WTC11 (cell line): Measurements from ENCODE around the gene N4BP2L2. TPM values are rescaled to one million over a fixed set of nuclear protein-coding genes. Genes with fewer than 3 reads are reported as not detected.

Experiments
- ATAC-seq: fragments of 200-7000 bp; cut with Tn5 transposase; 2 replicates; pipeline ENCODE4 v1.10.0; 2021; ENCODE audit warnings: mild to moderate bottlenecking, moderate library complexity
- CTCF ChIA-PET: fragments of 300-600 bp; sonication (Branson Sonifier 250); formaldehyde crosslinking; loops from one replicate; lab custom pipeline; 2021; ENCODE audit warnings: antibody characterized with exemption; lab: Charles Lee
- POLR2A ChIA-PET: fragments of 350-600 bp; sonication (Branson Sonifier 250); formaldehyde crosslinking; loops from one replicate; lab custom pipeline; 2021; ENCODE audit warnings: antibody characterized with exemption; lab: Charles Lee
- DNase-seq: peaks from one replicate; pipeline ENCODE4 v3.0.0; 2021; ENCODE audit warnings: low spot score
- H3K27ac Mint-ChIP-seq: 2 replicates; pipeline ENCODE4 v1.8.0; 2021; ENCODE audit warnings: mixed read lengths
- H3K27me3 Mint-ChIP-seq: 2 replicates; pipeline ENCODE4 v1.8.0; 2021; ENCODE audit warnings: low read depth, mild to moderate bottlenecking, moderate library complexity, mixed read lengths
- H3K36me3 Mint-ChIP-seq: 2 replicates; pipeline ENCODE4 v1.8.0; 2021; ENCODE audit warnings: mixed read lengths
- H3K4me1 Mint-ChIP-seq: 2 replicates; pipeline ENCODE4 v1.8.0; 2022; ENCODE audit warnings: mixed read lengths
- H3K4me3 Mint-ChIP-seq: 2 replicates; pipeline ENCODE4 v1.8.0; 2021; ENCODE audit warnings: mild to moderate bottlenecking, moderate library complexity, mixed read lengths
- H3K9me3 Mint-ChIP-seq: 2 replicates; pipeline ENCODE4 v1.8.0; 2021; ENCODE audit warnings: mixed read lengths
- AFF4 ChIP-seq: sonication (generic); formaldehyde crosslinking; IDR thresholded peaks from 2 replicates; pipeline ENCODE4 v1.8.1; 2023; ENCODE audit warnings: mild to moderate bottlenecking, missing genetic modification reagents, borderline replicate concordance
- E2F4 ChIP-seq: sonication (generic); formaldehyde crosslinking; IDR thresholded peaks from 2 replicates; pipeline ENCODE4 v1.8.1; 2022; ENCODE audit warnings: low read depth, mild to moderate bottlenecking, moderate library complexity, missing genetic modification reagents, borderline replicate concordance
- E2F5 ChIP-seq: sonication (generic); formaldehyde crosslinking; IDR thresholded peaks from 2 replicates; pipeline ENCODE4 v1.8.1; 2022; ENCODE audit warnings: mild to moderate bottlenecking, moderate library complexity, missing genetic modification reagents
- EMX1 ChIP-seq: fragments of 250-450 bp; sonication (Bioruptor Pico); IDR thresholded peaks from 2 replicates; pipeline ENCODE4 v1.8.0; 2021; ENCODE audit warnings: mild to moderate bottlenecking
- ETV6 ChIP-seq: sonication (generic); formaldehyde crosslinking; IDR thresholded peaks from 2 replicates; pipeline ENCODE4 v1.8.1; 2022; ENCODE audit warnings: mild to moderate bottlenecking, missing genetic modification reagents
- FOXP1 ChIP-seq: sonication (generic); formaldehyde crosslinking; IDR thresholded peaks from 2 replicates; pipeline ENCODE4 v1.8.0; 2022; ENCODE audit warnings: missing genetic modification reagents, mild to moderate bottlenecking, moderate library complexity, borderline replicate concordance
- GABPB1 ChIP-seq: sonication (generic); formaldehyde crosslinking; IDR thresholded peaks from 2 replicates; pipeline ENCODE4 v1.8.1; 2023; ENCODE audit warnings: mild to moderate bottlenecking, missing genetic modification reagents
- JUN ChIP-seq: sonication (generic); formaldehyde crosslinking; IDR thresholded peaks from 2 replicates; pipeline ENCODE4 v1.8.0; 2023; ENCODE audit warnings: mild to moderate bottlenecking, missing genetic modification reagents
- MXD4 ChIP-seq: fragments of 250-450 bp; sonication (Bioruptor Pico); IDR thresholded peaks from 2 replicates; pipeline ENCODE4 v1.8.0; 2021; ENCODE audit warnings: mild to moderate bottlenecking, moderate library complexity, borderline replicate concordance
- NFATC4 ChIP-seq: fragments of 250-450 bp; sonication (Bioruptor Pico); IDR thresholded peaks from 2 replicates; pipeline ENCODE4 v1.9.0; 2021; ENCODE audit warnings: mild to moderate bottlenecking
- NFE2L1 ChIP-seq: sonication (generic); formaldehyde crosslinking; IDR thresholded peaks from 2 replicates; pipeline ENCODE4 v1.8.1; 2023; ENCODE audit warnings: missing genetic modification reagents
- NR2C2 ChIP-seq: sonication (generic); formaldehyde crosslinking; IDR thresholded peaks from 2 replicates; pipeline ENCODE4 v1.8.0; 2022; ENCODE audit warnings: mild to moderate bottlenecking, missing genetic modification reagents
- OVOL2 ChIP-seq: fragments of 250-450 bp; sonication (Bioruptor Pico); IDR thresholded peaks from 2 replicates; pipeline ENCODE4 v1.9.0; 2021; ENCODE audit warnings: mild to moderate bottlenecking, borderline replicate concordance
- PREB ChIP-seq: sonication (generic); formaldehyde crosslinking; IDR thresholded peaks from 2 replicates; pipeline ENCODE4 v1.8.1; 2022; ENCODE audit warnings: mild to moderate bottlenecking, missing genetic modification reagents, moderate library complexity, borderline replicate concordance
- SMAD3 ChIP-seq: sonication (generic); formaldehyde crosslinking; IDR thresholded peaks from 2 replicates; pipeline ENCODE4 v1.8.0; 2022; ENCODE audit warnings: missing genetic modification reagents, mild to moderate bottlenecking, borderline replicate concordance
- SP1 ChIP-seq: sonication (generic); formaldehyde crosslinking; conservative IDR thresholded peaks from 2 replicates; pipeline ENCODE4 v1.8.1; 2022; ENCODE audit warnings: missing genetic modification reagents
- TEAD1 ChIP-seq: sonication (generic); formaldehyde crosslinking; IDR thresholded peaks from 2 replicates; pipeline ENCODE4 v1.8.0; 2022; ENCODE audit warnings: mild to moderate bottlenecking, missing genetic modification reagents
- USF1 ChIP-seq: sonication (generic); formaldehyde crosslinking; IDR thresholded peaks from 2 replicates; pipeline ENCODE4 v1.8.0; 2022; ENCODE audit warnings: mild to moderate bottlenecking, missing genetic modification reagents
- USF2 ChIP-seq: sonication (generic); formaldehyde crosslinking; IDR thresholded peaks from 2 replicates; pipeline ENCODE4 v1.8.1; 2023; ENCODE audit warnings: mild to moderate bottlenecking, missing genetic modification reagents, moderate library complexity
- ZNF281 ChIP-seq: sonication (generic); formaldehyde crosslinking; IDR thresholded peaks from 2 replicates; pipeline ENCODE4 v1.8.0; 2023; ENCODE audit warnings: mild to moderate bottlenecking, missing genetic modification reagents
- ZNF416 ChIP-seq: fragments of 250-450 bp; sonication (Bioruptor Pico); IDR thresholded peaks from 2 replicates; pipeline ENCODE4 v1.9.0; 2021; ENCODE audit warnings: mild to moderate bottlenecking, inconsistent platforms
- ZNF423 ChIP-seq: fragments of 250-450 bp; sonication (Bioruptor Pico); IDR thresholded peaks from 2 replicates; pipeline ENCODE4 v2.1.2; 2022; ENCODE audit warnings: mild to moderate bottlenecking, moderate library complexity
- total RNA-seq: library from RNA; stranded (reverse); gene quantifications from 3 replicates; pipeline ENCODE4 v1.2.3, GENCODE V29; 2021

The N4BP2L2 gene
- total RNA-seq, 1 experiment from 2014 or later: 68.9 TPM

GRCh38 chr13:32586080-32586900 is 47.7 kb upstream of the N4BP2L2 start, which contains the start of gene PDS5B (continued):
- TF ChIP-seq NFE2L1 (no peak), SP1 (CRISPR knock-in tag) (peak; percentile 75), NR2C2 (CRISPR knock-in tag) (no peak), EMX1 (CRISPR knock-in tag) (no peak), TEAD1 (peak; percentile 73; the same call in 1 of the 2 replicates), E2F5 (CRISPR knock-in tag) (peak; percentile 96), FOXP1 (CRISPR knock-in tag) (peak; percentile 34; the same call in 1 of the 2 replicates), AFF4 (no peak)
- TF ChIP-seq, all 79 proteins: peak for 11

GRCh38 chr13:32585550-32586079 is 47.0 kb upstream of the N4BP2L2 start:
- peak overlapping the region; percentile 86 for H3K4me3 Mint-ChIP-seq
- H3K4me1 Mint-ChIP-seq: peaks cover 37% of the 10 kb centered on the region
- peaks cover 8% of the 10 kb centered on the region for H3K27me3 Mint-ChIP-seq
- H3K27ac Mint-ChIP-seq: no peak overlapping the region
- POLR2A ChIA-PET: interaction anchor here (0.7 to 1.0 kb wide), 4 partner anchors 15 to 957 kb away, joined by 3 read pairs; no protein-coding TSS in a partner anchor
- ATAC-seq (peak; percentile 7), DNase-seq (no peak)
- CTCF ChIA-PET: interaction anchor here (0.6 to 2.0 kb wide), 31 partner anchors 13 to 454 kb away, joined by 3 to 35 read pairs (median 4); partner anchors contain the start of gene N4BP2L1
- TF ChIP-seq E2F4 (CRISPR knock-in tag) (no peak), ETV6 (no peak), ZNF423 (CRISPR knock-in tag) (no peak), USF2 (CRISPR knock-in tag) (no peak), GABPB1 (CRISPR knock-in tag) (no peak), PREB (CRISPR knock-in tag) (no peak), SP1 (CRISPR knock-in tag) (no peak), USF1 (CRISPR knock-in tag) (no peak), MXD4 (CRISPR knock-in tag) (no peak), E2F5 (CRISPR knock-in tag) (no peak), ZNF416 (no peak), ZNF281 (CRISPR knock-in tag) (no peak), OVOL2 (no peak), NFATC4 (CRISPR knock-in tag) (no peak), SMAD3 (CRISPR knock-in tag) (no peak), JUN (CRISPR knock-in tag) (no peak)
- no peaks in the 10 kb centered on the region for H3K9me3 Mint-ChIP-seq
- H3K36me3 Mint-ChIP-seq: no peaks in the 10 kb centered on the region
